Stimulated activated naive CD4-positive, alpha-beta T cell (primary cell): ENCODE results near the gene RNGTT.
"Not testable (repeated sequence)": the region's sequence is repeated elsewhere in the genome, so short reads cannot be mapped to it uniquely, and the experiment has no call there.

Source experiments
- DNase-seq, 6 experiments: peaks; one replicate each; lab custom pipeline; 2025; lab: John Stamatoyannopoulos, UW

RNGTT gene

GRCh38 chr6:88814909-88815308, 148.5 kb downstream of the RNGTT start:
- DNase-seq = no peak

DNA sequence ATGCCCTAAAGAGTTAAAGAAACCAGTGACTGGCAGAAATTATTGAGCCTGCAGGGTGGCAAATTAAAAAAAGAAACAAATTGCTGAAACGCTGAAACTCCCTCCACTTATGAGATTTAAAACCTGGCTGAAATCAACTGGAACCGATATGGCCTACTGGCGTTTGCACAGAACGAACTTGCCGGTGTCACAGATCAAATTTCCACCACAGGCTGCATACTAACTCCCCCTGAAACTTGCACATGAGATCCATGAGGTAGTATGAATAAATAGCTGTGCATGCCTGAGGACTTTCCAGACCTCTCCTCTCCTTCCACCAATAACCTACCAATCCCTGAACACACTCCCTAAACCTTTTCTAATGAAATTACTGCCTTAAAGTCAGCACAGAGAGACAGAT, 150.4 kb downstream of the RNGTT start:
- no peak for DNase-seq

DNA sequence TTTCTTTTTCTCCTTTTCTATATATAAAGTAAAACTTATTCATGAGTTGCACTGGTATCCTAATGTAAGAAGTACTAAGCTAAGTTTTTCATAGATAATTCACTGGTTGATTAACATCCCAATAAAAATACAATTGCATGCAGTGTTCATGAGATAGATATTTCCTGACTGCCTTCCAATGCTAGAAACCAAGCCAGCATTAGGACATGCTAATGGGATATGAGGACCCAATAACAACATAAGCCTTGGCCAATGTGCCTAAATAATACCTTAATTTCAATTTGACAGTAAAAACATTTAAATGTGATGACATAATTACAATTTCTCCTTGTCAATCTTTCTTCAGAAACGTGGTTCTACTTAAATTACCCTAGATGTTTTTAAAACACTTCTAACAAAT, 152.7 kb downstream of the RNGTT start:
- no peak for DNase-seq

DNA sequence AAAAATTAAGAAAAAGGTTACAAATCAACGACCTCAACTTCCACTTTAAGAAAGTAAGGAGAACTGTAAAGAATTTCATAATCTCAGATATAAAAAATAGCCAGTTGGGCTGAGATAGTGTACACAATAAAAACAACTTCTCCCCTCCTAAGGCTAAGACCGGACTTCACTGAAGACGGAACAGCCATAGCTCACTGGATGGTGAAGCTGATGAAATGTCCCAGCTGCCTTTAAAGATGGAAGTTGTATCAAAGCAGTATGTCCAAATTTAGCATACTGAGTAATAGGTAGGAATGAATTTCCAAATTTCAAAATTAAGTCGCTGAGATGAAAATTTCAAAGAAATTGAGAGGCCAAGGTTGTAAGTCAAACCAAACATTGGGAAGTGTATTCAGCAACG, 153.3 kb downstream of the RNGTT start:
- DNase-seq = no peak

DNA sequence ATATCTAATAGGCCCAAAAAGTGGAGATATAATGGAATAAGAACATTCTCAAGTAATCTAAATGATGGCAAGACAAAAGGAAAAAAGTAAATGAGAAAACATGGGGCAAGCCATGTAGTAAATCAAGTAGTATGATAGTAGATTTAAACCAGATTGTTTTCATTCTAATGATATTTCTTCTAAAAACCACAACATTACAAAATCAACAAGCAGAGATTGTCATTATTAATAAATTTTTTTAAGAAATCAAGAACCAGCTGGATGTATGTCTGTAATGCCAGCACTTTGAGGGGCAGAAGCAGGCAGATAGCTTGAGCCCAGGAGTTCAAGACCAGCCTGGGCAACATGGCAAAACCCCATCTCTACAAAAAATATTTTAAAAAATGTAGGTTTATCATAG, 155.0 kb downstream of the RNGTT start:
- no peak for DNase-seq

DNA sequence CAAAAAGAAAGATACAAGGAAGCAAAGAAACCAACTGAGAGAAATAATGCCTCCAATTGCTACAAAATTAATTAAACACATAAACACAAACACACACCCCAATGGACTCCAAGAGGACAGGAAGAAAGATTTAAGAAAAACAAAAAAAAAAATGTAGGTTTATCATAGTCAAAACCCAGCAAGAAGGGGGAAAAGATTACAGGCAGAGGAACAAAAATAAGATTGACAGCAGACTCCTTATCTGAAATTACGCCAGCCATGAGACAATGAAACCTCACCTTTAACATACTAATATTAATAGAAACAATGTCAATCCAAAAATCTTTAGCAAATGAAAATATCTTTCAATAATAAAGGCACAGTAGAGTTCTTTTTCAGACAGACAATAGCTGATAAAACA, 155.8 kb downstream of the RNGTT start:
- DNase-seq = no peak

DNA sequence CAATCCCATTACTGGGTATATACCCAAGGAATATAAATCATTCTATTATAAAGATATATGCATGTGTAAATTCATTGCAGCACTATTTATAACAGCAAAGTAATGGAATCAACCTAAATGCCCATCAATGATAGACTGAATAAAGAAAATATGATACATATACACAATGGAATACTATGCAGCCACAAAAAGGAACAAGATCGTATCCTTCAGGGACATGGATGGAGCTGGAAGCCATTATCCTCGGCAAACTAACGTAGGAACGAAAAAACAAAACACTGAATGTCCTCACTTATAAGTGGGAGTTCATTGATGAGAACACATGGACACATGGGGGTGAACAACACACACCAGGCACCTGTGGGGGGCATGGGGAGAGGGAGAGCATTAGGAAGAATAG, 156.7 kb downstream of the RNGTT start:
- no peak for DNase-seq

DNA sequence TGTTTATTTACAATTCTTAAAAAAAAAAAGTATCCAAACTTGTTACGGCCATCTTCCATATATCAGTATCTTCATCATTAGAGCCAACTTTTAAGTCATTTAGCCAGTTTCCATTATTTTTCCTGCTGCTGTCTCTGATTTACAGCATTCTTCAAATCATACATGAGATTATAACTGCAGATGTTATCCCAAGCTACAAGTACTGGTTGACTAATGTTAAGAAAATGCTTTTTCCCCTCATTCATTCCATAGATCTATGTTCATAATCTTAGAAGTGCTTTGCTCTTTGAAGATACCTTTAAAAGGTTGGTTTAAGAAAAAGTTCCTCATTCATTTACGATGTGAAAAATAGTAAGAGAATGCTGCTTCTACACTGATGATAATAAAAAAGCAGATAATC, 158.7 kb downstream of the RNGTT start:
- no peak for DNase-seq

- no peak for DNase-seq
Observed at GRCh38 chr6:88785478-88785877, 177.9 kb downstream of the RNGTT start.

GRCh38 chr6:88780714-88781389, 182.6 kb downstream of the RNGTT start:
- DNase-seq = peak in 4 of 6 experiments; percentile 7 to 67 (median 32)

DNA sequence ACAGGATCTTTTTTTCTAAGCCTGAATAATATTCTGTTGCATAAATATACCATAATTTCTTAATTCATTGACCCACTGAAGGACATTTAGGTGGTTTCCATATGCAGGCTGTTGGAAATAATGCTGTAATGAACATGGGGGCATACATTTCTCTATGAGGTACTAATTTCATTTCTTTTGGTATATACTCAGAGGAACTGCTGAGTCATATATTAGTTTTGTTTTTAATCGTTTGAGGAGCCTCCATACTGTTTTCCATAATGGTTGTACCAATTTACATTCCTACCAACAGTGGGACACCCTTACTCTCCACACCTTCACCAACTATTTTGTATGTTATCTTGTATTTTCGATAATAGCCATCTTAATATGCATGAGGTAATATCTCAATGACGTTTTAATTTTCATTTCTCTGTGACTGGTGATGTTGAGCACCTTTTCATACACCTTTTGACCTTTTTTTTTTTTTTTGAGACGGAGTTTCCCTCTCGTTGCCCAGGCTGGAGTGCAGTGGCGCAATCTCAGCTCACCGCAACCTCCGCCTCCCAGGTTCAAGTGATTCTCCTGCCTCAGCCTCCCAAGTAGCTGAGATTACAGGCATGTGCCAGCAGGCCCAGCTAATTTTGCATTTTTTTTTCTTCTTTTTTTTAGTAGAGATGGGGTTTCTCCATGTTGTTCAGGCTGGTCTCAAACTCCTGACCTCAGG, 187.4 kb downstream of the RNGTT start:
- no peak for DNase-seq

DNA sequence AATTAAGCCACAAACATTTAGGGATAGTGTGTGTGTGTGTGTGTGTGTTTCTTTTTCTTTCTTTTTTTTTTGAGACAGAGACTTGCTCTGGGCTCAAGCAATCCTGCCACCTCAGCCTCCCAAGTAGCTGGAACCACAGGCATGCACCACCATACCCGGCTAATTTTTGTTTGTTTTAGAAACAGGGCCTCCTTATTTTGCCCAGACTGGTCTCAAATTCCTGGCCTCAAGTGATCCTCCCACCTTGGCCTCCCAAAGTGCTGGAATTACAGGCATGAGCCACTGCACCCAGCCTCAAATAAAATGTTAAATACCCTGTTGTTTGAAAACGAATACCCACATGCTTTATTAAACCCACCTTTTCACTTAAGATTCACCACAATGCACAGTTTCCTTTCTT, 195.3 kb downstream of the RNGTT start:
- not testable (repeated sequence) for DNase-seq

DNA sequence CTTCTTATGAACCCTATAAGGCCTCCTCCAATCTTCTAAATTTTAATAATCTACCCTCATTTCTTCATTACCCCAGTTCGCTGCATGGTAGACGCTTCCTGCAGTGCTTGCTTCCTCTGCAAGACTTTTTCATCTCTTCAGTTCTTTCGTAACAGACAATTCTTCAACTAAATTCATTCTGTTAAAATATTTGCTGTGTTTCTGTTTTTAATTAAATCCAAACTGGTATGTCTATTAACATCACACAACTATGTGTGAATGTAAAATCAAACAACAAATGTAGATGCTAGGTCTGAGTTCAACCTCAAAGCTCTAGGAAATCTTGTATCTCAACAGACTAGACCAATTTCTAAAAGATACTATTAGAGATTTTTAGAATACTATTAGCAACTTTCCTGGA, 199.3 kb downstream of the RNGTT start:
- no peak for DNase-seq

DNA sequence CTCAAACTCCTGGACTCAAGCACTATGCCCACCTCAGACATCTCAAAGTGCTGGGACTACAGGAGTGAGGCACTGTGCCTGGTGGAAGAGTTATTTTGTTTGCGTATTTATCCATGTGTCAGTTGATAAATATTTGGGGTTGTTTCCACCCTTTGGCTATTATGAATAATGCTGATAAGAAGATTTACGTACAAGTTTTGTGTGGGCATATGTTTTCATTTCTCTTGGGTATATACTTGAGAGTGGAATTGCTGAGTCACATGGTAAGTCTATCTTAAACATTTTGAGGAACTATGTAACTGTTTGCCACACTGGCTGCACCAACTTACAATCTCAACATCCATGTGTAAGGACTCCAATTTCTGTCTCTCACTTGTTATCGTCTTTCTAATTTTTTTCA, 200.3 kb downstream of the RNGTT start:
- no peak for DNase-seq

DNA sequence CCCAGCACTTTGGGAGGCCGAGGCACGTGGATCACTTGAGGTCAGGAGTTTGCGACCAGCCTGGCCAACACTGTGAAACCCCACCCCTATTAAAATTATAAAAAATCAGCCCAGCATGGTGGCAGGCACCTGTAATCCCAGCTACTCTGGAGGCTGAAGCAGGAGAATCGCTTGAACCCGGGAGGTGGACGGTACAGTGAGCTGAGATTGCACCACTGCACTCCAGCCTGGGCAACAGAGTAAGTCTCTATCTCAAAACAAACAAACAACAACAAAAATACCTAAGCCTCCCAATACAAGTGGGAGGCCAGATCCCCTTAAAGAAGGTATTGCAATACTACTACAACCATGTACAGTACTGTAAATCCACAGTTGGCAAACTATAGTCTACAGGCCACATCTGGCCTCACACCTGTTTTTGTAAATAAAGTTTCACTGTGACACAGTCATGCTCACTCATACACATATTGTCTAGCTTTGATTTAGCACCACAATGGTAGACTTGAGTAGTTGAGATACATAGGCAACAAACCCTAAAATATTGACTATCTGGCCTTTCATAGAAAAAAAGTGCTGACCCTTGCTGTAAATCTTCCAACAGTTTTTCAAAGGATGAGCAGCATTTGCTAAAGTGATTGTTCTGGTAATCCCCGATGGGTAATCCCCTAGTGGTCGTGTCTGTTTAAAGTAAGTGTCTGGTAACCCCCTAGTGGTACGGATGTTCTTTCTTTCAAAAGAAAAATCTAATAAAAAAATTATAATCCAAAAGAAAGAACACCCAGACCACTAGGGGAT, 202.0 kb downstream of the RNGTT start:
- DNase-seq = no peak

DNA sequence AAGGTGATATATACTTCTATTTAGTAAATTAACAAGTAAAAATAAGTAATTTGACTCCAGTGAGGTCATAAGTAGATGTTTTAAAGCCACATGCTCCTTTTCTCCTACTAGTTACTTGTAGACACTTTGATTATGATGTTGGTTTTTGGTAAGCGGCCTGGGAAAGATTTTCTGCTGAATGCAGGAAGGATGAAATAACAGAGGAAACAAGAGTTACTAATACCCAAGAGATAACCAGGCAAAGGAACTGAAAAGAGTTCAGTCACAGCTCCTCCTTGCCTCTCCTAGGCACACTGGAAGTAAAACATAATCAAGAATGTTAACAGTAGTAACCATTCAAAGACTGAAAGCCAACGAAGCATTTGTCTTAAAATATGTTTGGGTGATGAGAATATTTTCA, 203.3 kb downstream of the RNGTT start:
- no peak for DNase-seq

DNA sequence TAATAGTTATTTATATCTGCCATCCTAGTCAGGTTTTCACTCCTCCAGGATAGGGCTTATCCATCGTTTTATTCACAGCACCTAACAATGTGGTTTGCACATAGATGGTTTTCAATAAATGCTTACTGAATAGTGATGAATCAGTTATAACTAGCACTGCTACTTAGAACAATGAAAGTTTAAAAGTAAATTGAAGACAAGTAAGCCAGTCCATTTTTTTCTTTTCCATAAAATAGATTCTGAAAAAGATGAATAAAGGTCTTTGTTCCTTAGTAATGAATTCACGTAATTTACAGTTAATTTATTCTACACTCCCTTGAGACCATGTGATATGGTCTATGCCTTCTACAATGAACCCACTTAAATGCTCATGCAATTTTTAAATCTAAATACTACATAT, 212.5 kb downstream of the RNGTT start:
- no peak for DNase-seq

DNA sequence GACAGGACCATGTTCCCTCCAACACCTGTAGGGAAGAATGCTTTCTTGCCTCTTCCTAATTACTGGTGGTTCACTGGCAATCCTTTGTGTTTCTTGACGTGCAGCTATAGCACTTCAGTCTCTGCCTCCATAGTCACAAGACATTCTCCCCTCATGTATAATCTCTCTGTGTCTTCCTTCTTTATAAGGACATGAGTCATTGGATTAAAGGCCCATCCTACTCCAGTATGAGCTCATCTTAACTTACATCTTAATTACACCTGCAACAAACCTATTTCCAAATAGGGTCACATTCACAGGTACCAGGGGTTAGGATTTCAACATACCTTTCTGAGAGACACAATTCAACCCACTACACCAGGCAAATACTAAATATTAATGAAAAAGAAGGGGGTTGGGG, 213.6 kb downstream of the RNGTT start:
- no peak for DNase-seq

- DNase-seq = no peak
Observed at GRCh38 chr6:88748141-88748540, 215.3 kb downstream of the RNGTT start.

GRCh38 chr6:88741939-88742338, 221.5 kb downstream of the RNGTT start:
- no peak for DNase-seq

- no peak for DNase-seq
Observed at GRCh38 chr6:88741071-88741470, 222.3 kb downstream of the RNGTT start.

- no peak for DNase-seq
Observed at GRCh38 chr6:88734544-88734943, 228.9 kb downstream of the RNGTT start.

- DNase-seq = no peak
Observed at GRCh38 chr6:88730611-88731011, 232.8 kb downstream of the RNGTT start.
